ENCODE data around the gene LAG3.

The LAG3 gene

DNA sequence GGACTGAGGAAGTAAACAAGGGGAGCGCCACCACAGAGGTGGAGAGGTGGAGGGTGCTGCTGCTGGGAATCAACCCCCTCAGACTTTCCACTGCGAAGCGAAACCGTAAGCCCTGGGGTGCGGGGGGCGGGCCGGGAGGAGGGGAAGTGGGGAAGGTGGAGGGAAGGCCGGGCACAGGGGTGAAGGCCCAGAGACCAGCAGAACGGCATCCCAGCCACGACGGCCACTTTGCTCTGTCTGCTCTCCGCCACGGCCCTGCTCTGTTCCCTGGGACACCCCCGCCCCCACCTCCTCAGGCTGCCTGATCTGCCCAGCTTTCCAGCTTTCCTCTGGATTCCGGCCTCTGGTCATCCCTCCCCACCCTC is at the start of gene LAG3:
Gene LAG3, plus strand, starts transcription at position 190 of the 365 bp plus-strand sequence. CDS start 333 bp downstream, outside the sequence.
- Histone ChIP-seq H3K79me2 (ENCODE audit: insufficient read depth, low read length) (peaks cover 26% of the 10 kb centered on the region), H3K4me1 (ENCODE audit: insufficient read depth, low read length, poor library complexity, severe bottlenecking) (peaks cover 25% of the 10 kb centered on the region), H4K20me1 (ENCODE audit: insufficient read depth, low read length, poor library complexity, severe bottlenecking) (peaks cover 19% of the 10 kb centered on the region), H3K9ac (ENCODE audit: low read depth, low read length, poor library complexity, severe bottlenecking) (no peak within 1 kb of the TSS), H3K27me3 (ENCODE audit: insufficient read depth, low read length, poor library complexity, severe bottlenecking) (no peaks in the 10 kb centered on the region), H3K9me3 (ENCODE audit: insufficient read depth, low read depth, low read length) (no peaks in the 10 kb centered on the region), H3F3A (ENCODE audit: low read depth) (no peaks in the 10 kb centered on the region), H3K4me2 (ENCODE audit: low read depth, low read length, poor library complexity, severe bottlenecking) (no peak within 1 kb of the TSS), H3K36me3 (ENCODE audit: insufficient read depth, low read length) (peaks cover 3% of the 10 kb centered on the region; the same call in 1 of the 2 replicates), H3K9me2 (replicated peaks; ENCODE audit: low read depth, low read length) (no peaks in the 10 kb centered on the region), H3K4me3 (ENCODE audit: low read length, poor library complexity, severe bottlenecking) (no peak within 1 kb of the TSS), H2AFZ (ENCODE audit: low read length) (no peak within 1 kb of the TSS)
- TF ChIP-seq, protein P1, sequence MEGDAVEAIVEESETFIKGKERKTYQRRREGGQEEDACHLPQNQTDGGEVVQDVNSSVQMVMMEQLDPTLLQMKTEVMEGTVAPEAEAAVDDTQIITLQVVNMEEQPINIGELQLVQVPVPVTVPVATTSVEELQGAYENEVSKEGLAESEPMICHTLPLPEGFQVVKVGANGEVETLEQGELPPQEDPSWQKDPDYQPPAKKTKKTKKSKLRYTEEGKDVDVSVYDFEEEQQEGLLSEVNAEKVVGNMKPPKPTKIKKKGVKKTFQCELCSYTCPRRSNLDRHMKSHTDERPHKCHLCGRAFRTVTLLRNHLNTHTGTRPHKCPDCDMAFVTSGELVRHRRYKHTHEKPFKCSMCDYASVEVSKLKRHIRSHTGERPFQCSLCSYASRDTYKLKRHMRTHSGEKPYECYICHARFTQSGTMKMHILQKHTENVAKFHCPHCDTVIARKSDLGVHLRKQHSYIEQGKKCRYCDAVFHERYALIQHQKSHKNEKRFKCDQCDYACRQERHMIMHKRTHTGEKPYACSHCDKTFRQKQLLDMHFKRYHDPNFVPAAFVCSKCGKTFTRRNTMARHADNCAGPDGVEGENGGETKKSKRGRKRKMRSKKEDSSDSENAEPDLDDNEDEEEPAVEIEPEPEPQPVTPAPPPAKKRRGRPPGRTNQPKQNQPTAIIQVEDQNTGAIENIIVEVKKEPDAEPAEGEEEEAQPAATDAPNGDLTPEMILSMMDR (conservative IDR thresholded peaks at IDR 0.05; ENCODE audit: low read length): no peak

DNA sequence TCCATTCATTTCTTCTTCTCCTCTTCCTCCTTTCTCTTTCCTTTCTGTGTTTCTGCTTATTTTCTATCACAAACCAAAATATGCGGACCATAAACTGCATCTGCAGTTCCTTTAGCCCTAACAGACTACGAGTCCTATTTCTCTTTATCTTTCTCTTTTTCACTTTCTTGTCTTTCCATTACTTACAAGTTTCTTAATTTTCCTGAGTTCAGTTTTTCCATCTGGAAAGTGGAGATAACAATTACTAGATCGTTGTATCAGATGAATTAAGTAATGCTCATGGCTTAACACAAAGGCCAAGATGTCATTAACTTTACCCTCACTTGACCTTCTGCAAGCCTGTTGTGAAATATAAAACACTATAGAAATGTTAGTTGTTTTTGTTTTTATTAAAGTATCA is 49.5 kb upstream of the LAG3 start:
- no peaks in the 10 kb centered on the region for H3K27me3 ChIP-seq (ENCODE audit: insufficient read depth, low read length, poor library complexity, severe bottlenecking)
- no peaks in the 10 kb centered on the region for H3K9me3 ChIP-seq (ENCODE audit: insufficient read depth, low read depth, low read length)
- TF ChIP-seq, protein P1 (conservative IDR thresholded peaks at IDR 0.05; ENCODE audit: low read length): no peak
- no peak for TF ChIP-seq EZH2phosphoT487 (IDR thresholded peaks at IDR 0.05; ENCODE audit: borderline replicate concordance)
- no peaks in the 10 kb centered on the region for H3K36me3 ChIP-seq (ENCODE audit: insufficient read depth, low read length)
- H3K4me3 ChIP-seq (ENCODE audit: low read length, poor library complexity, severe bottlenecking): peak overlapping the region; percentile 78
- peaks cover 16% of the 10 kb centered on the region for H3K4me1 ChIP-seq (ENCODE audit: insufficient read depth, low read length, poor library complexity, severe bottlenecking)
- H3K79me2 ChIP-seq (ENCODE audit: insufficient read depth, low read length): peaks cover 13% of the 10 kb centered on the region; the same call in 1 of the 2 replicates
- peak overlapping the region; percentile 79 for H3K4me2 ChIP-seq (ENCODE audit: low read depth, low read length, poor library complexity, severe bottlenecking)
- H3K9me2 ChIP-seq (replicated peaks; ENCODE audit: low read depth, low read length): no peaks in the 10 kb centered on the region
- H2AFZ ChIP-seq (ENCODE audit: low read length): peak overlapping the region; percentile 76; the same call in 1 of the 2 replicates
- peaks cover 6% of the 10 kb centered on the region; the same call in 1 of the 2 replicates for H3F3A ChIP-seq (ENCODE audit: low read depth)
- H4K20me1 ChIP-seq (ENCODE audit: insufficient read depth, low read length, poor library complexity, severe bottlenecking): no peaks in the 10 kb centered on the region
- H3K9ac ChIP-seq (ENCODE audit: low read depth, low read length, poor library complexity, severe bottlenecking): peak overlapping the region; percentile 60

DNA sequence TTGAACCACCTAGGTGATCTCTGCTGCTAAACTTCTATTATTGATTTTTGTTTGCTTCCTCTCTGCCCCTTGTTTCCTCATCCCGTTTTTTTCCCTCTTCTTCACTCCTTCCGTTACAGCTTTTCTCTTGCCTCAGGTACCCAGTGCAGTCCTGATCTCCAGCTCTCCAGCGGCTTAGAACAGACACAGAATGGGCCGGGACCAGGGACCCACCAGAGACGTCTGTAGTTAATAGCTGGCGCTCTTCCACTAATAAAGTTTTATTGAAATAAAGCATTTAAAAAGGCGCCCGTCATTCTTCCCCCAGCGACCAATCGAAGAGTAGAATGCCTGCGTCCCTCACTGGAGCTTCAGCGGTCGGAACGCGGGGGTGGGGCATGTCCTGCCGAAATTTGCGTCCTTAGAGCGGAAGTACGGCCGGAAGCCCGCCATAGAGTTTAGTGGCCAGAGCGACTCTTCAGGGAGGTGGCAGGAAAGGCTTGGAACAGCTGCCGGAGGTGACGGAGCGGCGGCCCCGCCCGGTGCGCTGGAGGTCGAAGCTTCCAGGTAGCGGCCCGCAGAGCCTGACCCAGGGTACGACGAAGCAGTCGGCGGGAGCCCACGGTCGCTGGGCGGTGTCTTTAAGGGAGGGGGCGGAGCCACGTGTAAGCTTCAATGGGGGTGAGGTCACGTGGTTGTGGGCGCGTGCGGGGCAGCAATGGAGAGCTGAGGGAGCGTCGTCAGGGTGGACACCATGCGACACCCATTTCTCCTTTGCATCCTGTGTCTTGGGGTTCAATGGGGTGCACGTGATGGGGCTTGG is 48.5 kb upstream of the LAG3 start, which contains the start of gene COPS7A:
Gene COPS7A, plus strand, starts transcription at position 440 of the 802 bp plus-strand sequence. CDS start 611 bp downstream, outside the sequence.
- no peaks in the 10 kb centered on the region for H4K20me1 ChIP-seq (ENCODE audit: insufficient read depth, low read length, poor library complexity, severe bottlenecking)
- H3K9ac ChIP-seq (ENCODE audit: low read depth, low read length, poor library complexity, severe bottlenecking): peak within 1 kb of the TSS; percentile 78
- peaks cover 6% of the 10 kb centered on the region; the same call in 1 of the 2 replicates for H3F3A ChIP-seq (ENCODE audit: low read depth)
- peaks cover 13% of the 10 kb centered on the region; the same call in 1 of the 2 replicates for H3K79me2 ChIP-seq (ENCODE audit: insufficient read depth, low read length)
- no peaks in the 10 kb centered on the region for H3K9me3 ChIP-seq (ENCODE audit: insufficient read depth, low read depth, low read length)
- peaks cover 16% of the 10 kb centered on the region for H3K4me1 ChIP-seq (ENCODE audit: insufficient read depth, low read length, poor library complexity, severe bottlenecking)
- H2AFZ ChIP-seq (ENCODE audit: low read length): peak within 1 kb of the TSS; percentile 76
- no peaks in the 10 kb centered on the region for H3K9me2 ChIP-seq (replicated peaks; ENCODE audit: low read depth, low read length)
- TF ChIP-seq, protein P1 (conservative IDR thresholded peaks at IDR 0.05; ENCODE audit: low read length): no peak
- no peak for TF ChIP-seq EZH2phosphoT487 (IDR thresholded peaks at IDR 0.05; ENCODE audit: borderline replicate concordance)
- no peaks in the 10 kb centered on the region for H3K27me3 ChIP-seq (ENCODE audit: insufficient read depth, low read length, poor library complexity, severe bottlenecking)
- H3K4me3 ChIP-seq (ENCODE audit: low read length, poor library complexity, severe bottlenecking): peak within 1 kb of the TSS; percentile 78
- H3K36me3 ChIP-seq (ENCODE audit: insufficient read depth, low read length): no peaks in the 10 kb centered on the region
- H3K4me2 ChIP-seq (ENCODE audit: low read depth, low read length, poor library complexity, severe bottlenecking): peak within 1 kb of the TSS; percentile 93

Measured in Loucy (cell line).